HFF-Myc (cell line): ENCODE measurements around the gene ADGRF1.

Experiments used
- DNase-seq: peaks from one replicate; pipeline ENCODE4 v3.0.0-alpha.2; 2011; ENCODE audit warnings: low read depth; ENCODE audit errors: extremely low read depth
- H3K4me3 ChIP-seq: replicated peaks from 2 replicates; pipeline ENCODE4 v1.5.1; 2011; ENCODE audit warnings: low read depth, mild to moderate bottlenecking, control low read depth, low read length
- TF ChIP-seq, protein P1 (sequence below): IDR thresholded peaks from 2 replicates; pipeline ENCODE4 v1.5.1; 2012; ENCODE audit warnings: mild to moderate bottlenecking, low read depth, low read length, control low read depth; ENCODE audit errors: missing control alignments

The ADGRF1 gene

DNA sequence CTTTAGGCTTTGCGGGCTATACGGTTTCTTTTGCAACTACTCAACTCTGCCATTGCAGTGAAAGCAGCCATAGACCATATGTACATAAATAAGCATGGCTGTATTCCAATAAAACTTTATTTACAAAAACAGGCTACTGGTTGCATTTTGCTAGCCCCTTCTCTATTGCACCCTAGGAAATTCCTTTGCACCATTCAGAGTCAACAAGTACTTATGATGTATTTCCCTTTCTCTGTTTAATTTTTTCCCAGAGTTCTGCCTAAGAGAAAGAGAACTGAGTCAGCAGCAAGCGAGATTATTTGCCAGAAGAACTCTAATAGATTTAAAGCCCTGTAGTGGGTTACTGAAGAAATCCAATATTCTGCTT, 33.8 kb downstream of the ADGRF1 start:
- TF ChIP-seq, protein P1, sequence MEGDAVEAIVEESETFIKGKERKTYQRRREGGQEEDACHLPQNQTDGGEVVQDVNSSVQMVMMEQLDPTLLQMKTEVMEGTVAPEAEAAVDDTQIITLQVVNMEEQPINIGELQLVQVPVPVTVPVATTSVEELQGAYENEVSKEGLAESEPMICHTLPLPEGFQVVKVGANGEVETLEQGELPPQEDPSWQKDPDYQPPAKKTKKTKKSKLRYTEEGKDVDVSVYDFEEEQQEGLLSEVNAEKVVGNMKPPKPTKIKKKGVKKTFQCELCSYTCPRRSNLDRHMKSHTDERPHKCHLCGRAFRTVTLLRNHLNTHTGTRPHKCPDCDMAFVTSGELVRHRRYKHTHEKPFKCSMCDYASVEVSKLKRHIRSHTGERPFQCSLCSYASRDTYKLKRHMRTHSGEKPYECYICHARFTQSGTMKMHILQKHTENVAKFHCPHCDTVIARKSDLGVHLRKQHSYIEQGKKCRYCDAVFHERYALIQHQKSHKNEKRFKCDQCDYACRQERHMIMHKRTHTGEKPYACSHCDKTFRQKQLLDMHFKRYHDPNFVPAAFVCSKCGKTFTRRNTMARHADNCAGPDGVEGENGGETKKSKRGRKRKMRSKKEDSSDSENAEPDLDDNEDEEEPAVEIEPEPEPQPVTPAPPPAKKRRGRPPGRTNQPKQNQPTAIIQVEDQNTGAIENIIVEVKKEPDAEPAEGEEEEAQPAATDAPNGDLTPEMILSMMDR: no peak
- no peak for DNase-seq
- no peak overlapping the region for H3K4me3 ChIP-seq

DNA sequence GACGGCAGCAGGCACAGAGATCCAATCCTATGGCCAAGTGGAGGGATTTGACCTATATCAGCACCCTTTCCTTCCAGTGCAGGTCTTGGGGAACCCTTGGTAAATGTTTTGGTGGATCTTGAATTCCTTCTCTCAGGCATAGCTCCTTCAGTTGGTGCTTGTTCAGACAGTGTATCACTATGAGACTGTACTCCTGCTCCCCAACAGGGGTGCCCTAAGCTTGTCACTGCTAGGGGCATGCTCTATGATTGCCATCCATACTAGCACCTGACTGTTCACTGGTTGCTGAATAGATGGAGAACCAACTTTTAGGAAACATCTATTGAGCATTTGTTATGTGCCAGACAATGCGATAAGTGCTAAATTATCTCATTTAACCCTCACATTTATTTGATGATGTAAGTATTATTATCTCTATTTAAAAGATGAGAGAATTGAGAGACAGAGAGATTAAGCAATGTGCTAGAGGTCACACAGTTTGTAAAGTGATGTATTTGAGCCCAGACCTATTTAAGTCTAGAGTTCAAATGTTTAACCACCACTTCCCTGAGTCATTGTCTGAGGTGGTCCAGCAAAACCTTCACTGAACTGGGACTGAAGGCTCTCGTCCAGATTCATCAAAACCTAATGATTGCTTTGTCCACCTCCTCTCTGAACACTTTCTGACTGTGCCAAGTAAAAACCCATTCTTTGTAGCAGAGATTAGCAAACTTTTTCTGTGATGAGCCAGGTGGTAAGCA, 34.3 kb downstream of the ADGRF1 start:
- DNase-seq: no peak
- TF ChIP-seq, protein P1: no peak

DNA sequence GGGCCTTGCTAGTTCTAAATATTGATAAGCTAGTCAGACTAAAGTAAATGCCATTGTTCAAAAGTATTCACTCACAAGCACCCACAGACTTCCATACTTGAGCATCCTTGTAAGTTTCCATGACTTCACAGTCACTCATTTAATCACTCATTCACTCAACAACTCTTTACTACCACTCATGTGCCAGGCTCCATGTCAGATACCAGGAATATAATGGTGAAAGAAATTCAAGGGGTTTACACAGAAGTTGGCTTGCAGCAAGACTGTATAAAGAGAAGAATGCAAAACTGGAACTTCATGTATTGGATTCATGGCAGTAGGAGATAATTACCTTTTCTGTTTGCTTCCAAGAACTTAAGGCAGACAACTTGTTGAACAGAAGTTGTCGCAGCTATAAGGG, 36.6 kb downstream of the ADGRF1 start:
- TF ChIP-seq, protein P1: no peak
- H3K4me3 ChIP-seq: no peak overlapping the region
- no peak for DNase-seq

More for the DNA sequence above, 34.3 kb downstream of the ADGRF1 start:
- H3K4me3 ChIP-seq: no peak overlapping the region

DNA sequence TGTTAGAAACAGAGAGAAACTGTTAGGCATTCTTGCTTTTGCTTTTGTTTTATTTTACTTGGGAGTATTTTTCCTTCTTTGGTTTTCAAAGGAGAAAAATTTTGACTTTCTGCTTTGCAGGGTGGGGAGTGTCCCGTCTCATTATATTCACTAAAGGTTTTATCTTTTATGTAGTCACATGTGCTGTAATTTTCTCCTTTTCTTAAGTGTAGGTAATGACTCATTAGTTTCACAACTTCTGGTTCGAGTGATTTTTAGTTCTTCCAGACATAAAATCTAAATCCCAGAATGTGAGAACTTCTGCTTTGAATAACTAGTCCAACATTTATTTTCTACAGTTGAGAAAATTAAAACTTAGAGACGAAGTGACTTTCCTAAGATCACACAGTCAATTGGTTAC, 37.7 kb downstream of the ADGRF1 start:
- H3K4me3 ChIP-seq: no peak overlapping the region
- TF ChIP-seq, protein P1: no peak
- DNase-seq: no peak

DNA sequence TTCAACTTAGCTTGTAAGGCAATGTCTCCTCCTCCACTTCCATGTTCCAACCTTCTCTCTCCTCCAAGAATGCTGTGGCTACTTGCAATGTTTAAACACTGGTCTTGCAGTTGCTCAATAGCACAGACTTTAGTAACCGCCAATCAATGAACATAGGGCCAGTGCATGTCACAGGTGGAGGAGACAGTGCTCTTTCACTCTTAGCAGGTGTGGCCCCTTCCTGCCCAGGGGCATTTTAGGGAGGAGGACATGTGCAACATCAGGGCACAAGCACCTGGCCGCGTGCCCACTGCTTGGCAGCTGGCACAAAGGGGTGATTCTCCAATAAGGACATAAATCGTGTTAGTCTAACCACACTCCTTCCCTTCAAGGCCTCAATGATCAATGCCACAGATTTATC, 41.3 kb downstream of the ADGRF1 start:
- no peak overlapping the region for H3K4me3 ChIP-seq
- no peak for DNase-seq
- TF ChIP-seq, protein P1: no peak

DNA sequence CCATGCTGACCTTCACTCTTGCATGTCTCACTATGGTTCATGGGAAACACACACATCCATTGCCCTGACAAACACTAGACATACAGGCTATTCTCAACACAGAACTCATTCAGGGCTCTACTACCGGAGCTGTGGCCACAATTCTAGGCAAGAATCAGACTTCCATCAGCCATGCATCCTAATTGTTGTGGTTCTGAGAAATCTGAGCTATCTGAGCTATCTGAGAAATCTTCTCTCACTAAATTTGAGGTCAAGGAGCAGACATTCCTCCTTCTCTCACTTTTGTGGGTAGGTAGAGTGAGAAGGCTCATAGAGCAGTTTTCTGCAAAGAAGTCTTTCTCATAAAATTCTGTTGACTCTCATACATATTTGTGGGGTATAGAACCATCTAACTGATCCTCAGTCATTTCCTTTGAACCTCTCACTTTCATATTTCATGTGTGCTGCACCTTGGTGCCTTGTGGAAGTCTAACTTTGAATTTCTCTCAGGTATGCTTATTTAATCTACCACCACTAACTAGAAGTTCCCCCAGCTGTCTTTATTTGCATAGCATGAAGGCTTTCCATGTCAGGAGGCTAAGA, 43.6 kb downstream of the ADGRF1 start:
- H3K4me3 ChIP-seq: no peak overlapping the region
- no peak for DNase-seq
- TF ChIP-seq, protein P1: no peak
